Measurements from ENCODE around the gene MED26.
"Not testable (repeated sequence)": the region's sequence is repeated elsewhere in the genome, so short reads cannot be mapped to it uniquely, and the experiment has no call there.

MED26 gene

GRCh38 chr19:16566161-16566560 is 61.8 kb downstream of the MED26 start:
- H3K4me3 ChIP-seq (ENCODE audit: low read length), result no peak overlapping the region
- DNase-seq (ENCODE audit: low read depth), result no peak
- no peak for TF ChIP-seq CTCF (conservative IDR thresholded peaks at IDR 0.05; ENCODE audit: low read depth, low read length)

GRCh38 chr19:16564842-16565241 is 63.2 kb downstream of the MED26 start:
- no peak for TF ChIP-seq CTCF (conservative IDR thresholded peaks at IDR 0.05; ENCODE audit: low read depth, low read length)
- DNase-seq (ENCODE audit: low read depth), result no peak
- H3K4me3 ChIP-seq (ENCODE audit: low read length), result no peak overlapping the region

GRCh38 chr19:16562608-16563025 is 65.4 kb downstream of the MED26 start:
- TF ChIP-seq CTCF (conservative IDR thresholded peaks at IDR 0.05; ENCODE audit: low read depth, low read length), result no peak
- H3K4me3 ChIP-seq (ENCODE audit: low read length), result no peak overlapping the region
- no peak for DNase-seq (ENCODE audit: low read depth)

DNA sequence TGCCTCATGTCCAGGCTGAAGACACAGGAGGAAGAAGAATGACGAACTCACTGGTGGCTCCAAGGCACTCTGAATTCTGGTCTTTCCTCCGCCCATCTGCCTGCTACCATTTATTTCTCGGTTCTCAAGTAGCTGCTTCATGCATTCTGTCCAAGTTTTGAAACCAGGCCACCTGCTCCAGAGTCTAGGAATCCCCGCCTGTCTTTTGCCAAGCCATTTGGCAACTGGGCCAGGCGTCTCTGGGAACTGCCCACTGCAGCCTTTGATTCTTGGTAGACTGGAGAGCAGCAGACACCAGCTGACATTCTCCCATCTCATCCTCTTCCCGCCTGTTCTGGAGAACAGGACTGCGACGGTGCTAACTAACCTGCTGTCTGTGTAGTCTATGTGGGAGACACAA is 66.6 kb downstream of the MED26 start:
- no peak overlapping the region for H3K4me3 ChIP-seq (ENCODE audit: low read length)
- TF ChIP-seq CTCF (conservative IDR thresholded peaks at IDR 0.05; ENCODE audit: low read depth, low read length), result no peak

GRCh38 chr19:16559780-16560276 is 68.2 kb downstream of the MED26 start:
- DNase-seq (ENCODE audit: low read depth), result peak; percentile 91
- H3K4me3 ChIP-seq (ENCODE audit: low read length), result peak overlapping the region; percentile 16
- no peak for TF ChIP-seq CTCF (conservative IDR thresholded peaks at IDR 0.05; ENCODE audit: low read depth, low read length)

More for the DNA sequence above, 66.6 kb downstream of the MED26 start:
- DNase-seq (ENCODE audit: low read depth), result no peak

- no peak overlapping the region for H3K4me3 ChIP-seq (ENCODE audit: low read length)
Observed at GRCh38 chr19:16554776-16555175, 73.2 kb downstream of the MED26 start.

DNA sequence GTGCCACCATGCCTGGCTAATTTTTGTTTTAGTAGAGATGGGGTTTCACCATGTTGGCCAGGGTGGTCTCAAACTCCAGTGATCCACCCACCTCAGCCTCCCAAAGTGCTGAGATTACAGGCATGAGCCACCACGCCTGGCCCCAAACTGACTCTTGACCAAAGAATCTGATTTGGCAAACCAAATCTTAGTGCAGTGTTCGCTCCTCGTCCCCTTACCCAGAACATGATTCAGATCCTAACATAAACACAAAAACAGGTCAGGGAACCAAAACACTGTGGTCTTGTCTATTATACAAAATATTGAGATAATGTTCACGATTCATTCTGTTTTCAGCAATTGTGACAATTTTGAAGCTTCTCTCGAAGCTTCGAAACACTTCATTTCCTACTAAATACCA is 76.1 kb downstream of the MED26 start:
- H3K4me3 ChIP-seq (ENCODE audit: low read length); DNase-seq (ENCODE audit: low read depth): not testable (repeated sequence)

More at GRCh38 chr19:16554776-16555175, 73.2 kb downstream of the MED26 start:
- DNase-seq (ENCODE audit: low read depth), result no peak
- TF ChIP-seq CTCF (conservative IDR thresholded peaks at IDR 0.05; ENCODE audit: low read depth, low read length), result no peak

DNA sequence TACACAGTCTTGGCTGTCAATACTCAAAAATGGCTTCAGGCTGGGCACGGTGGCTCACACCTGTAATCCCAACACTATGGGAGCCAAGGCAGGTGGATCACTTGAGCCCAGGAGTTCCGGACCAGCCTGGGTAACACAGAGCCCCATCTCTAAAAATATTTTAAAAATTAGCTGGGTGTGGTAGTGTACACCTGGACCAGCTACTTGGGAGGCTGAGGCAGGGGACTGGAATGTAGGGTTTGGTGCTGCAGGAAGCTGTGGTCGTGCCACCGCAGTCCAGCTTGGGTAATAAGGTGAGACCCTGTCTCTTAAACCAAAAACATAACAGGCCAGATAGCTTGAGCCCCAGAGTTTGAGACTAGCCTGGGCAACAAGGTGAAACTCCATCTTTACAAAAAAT is 79.0 kb downstream of the MED26 start:
- no peak for TF ChIP-seq CTCF (conservative IDR thresholded peaks at IDR 0.05; ENCODE audit: low read depth, low read length)
- H3K4me3 ChIP-seq (ENCODE audit: low read length), result no peak overlapping the region
- DNase-seq (ENCODE audit: low read depth), result no peak

Data from retinal pigment epithelial cell (primary cell).